PC-3 (cell line): ENCODE data around the gene DGKG.

Experiments used
- CTCF ChIP-seq: fragments of 300-600 bp; sonication (generic); conservative IDR thresholded peaks from 2 replicates; pipeline ENCODE4 v1.5.1; 2017; ENCODE audit warnings: antibody characterized with exemption, low read depth, mild to moderate bottlenecking, low read length
- EZH2phosphoT487 ChIP-seq: fragments of 300-600 bp; sonication (generic); IDR thresholded peaks from 2 replicates; pipeline ENCODE4 v1.6.1; 2018; ENCODE audit warnings: mild to moderate bottlenecking, antibody characterized with exemption, low read length, borderline replicate concordance

GRCh38 chr3:186121968-186122367 lies 240.1 kb downstream of the DGKG start:
- TF ChIP-seq CTCF (no peak), EZH2phosphoT487 (no peak)
